Keratinocyte (primary cell): ENCODE measurements around the gene CD109.
"Not testable (repeated sequence)": the region's sequence is repeated elsewhere in the genome, so short reads cannot be mapped to it uniquely, and the experiment has no call there.

Experiments
- CTCF ChIP-seq, 3 experiments: IDR thresholded peaks in 1 of 3; conservative IDR thresholded peaks in 1 of 3; optimal IDR thresholded peaks in 1 of 3; 2 replicates in 2 of 3; 3 replicates in 1 of 3; pipeline versions ENCODE3 to v1.5.1; 2011; ENCODE audit warnings: low read length in 3 of 3, mild to moderate bottlenecking in 3 of 3, moderate library complexity in 2 of 3, control low read depth in 1 of 3, inconsistent platforms in 1 of 3; ENCODE audit not compliant: insufficient read depth in 2 of 3; ENCODE audit errors: extremely low read depth in 1 of 3
- EZH2 ChIP-seq: IDR thresholded peaks from one replicate; pipeline ENCODE4 v1.6.1; 2012; ENCODE audit warnings: inconsistent platforms, mild to moderate bottlenecking, low read length, moderate library complexity

- not testable (repeated sequence) for TF ChIP-seq CTCF (optimal IDR thresholded peaks at IDR 0.05 in 1 of 3, IDR thresholded peaks at IDR 0.05 in 1 of 3, conservative IDR thresholded peaks at IDR 0.05 in 1 of 3; ENCODE audit: extremely low read depth in 1 of 3, insufficient read depth in 2 of 3, low read length in 3 of 3); EZH2
These were observed 148.7 kb downstream of the CD109 start for GRCh38 chr6:73844696-73845095.
